Measurements from ENCODE around the gene ESPNL.

Gene ESPNL

DNA sequence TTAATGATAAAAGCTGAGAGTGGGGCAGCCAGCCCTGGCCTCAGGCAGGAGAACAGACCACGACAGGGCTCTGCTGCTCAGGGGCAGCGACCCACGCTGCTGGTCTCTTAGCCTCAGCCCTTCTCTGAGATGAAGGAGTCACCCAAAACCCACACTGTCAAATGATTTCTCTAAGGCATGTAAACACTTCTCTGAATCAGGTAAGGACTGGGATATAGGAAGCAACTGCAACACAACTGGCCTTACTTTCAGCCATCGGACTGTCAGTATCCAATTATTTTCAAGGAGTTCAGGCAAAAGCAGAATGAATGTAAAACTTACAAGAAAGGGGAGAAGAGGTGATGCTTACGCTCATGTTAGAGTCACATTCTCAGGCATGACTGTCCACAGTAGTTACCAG, 80.4 kb downstream of the ESPNL start:
- TF ChIP-seq, protein P1, sequence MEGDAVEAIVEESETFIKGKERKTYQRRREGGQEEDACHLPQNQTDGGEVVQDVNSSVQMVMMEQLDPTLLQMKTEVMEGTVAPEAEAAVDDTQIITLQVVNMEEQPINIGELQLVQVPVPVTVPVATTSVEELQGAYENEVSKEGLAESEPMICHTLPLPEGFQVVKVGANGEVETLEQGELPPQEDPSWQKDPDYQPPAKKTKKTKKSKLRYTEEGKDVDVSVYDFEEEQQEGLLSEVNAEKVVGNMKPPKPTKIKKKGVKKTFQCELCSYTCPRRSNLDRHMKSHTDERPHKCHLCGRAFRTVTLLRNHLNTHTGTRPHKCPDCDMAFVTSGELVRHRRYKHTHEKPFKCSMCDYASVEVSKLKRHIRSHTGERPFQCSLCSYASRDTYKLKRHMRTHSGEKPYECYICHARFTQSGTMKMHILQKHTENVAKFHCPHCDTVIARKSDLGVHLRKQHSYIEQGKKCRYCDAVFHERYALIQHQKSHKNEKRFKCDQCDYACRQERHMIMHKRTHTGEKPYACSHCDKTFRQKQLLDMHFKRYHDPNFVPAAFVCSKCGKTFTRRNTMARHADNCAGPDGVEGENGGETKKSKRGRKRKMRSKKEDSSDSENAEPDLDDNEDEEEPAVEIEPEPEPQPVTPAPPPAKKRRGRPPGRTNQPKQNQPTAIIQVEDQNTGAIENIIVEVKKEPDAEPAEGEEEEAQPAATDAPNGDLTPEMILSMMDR (IDR thresholded peaks at IDR 0.05; ENCODE audit: insufficient read depth, low read length, poor library complexity, severe bottlenecking) = no peak
- no peak for TF ChIP-seq EZH2phosphoT487 (conservative IDR thresholded peaks at IDR 0.05; ENCODE audit: low read length)
- Histone ChIP-seq H3K36me3 (ENCODE audit: low read length) (peaks cover 57% of the 10 kb centered on the region), H4K20me1 (ENCODE audit: low read depth, low read length) (no peaks in the 10 kb centered on the region), H3K27ac (ENCODE audit: low read depth, low read length) (no peak overlapping the region), H3K9me2 (replicated peaks; ENCODE audit: insufficient read depth, low read length) (no peaks in the 10 kb centered on the region), H3K27me3 (ENCODE audit: low read length) (no peaks in the 10 kb centered on the region), H3K9ac (ENCODE audit: low read length) (no peak overlapping the region), H3K9me3 (ENCODE audit: insufficient read depth, low read length) (no peaks in the 10 kb centered on the region), H3K4me3 (ENCODE audit: insufficient read depth, low read length, poor library complexity, severe bottlenecking) (no peak overlapping the region), H3K79me2 (ENCODE audit: insufficient read depth, low read length) (no peaks in the 10 kb centered on the region), H3F3A (ENCODE audit: insufficient read depth) (no peaks in the 10 kb centered on the region), H2AFZ (ENCODE audit: low read depth, low read length, severe bottlenecking) (no peak overlapping the region), H3K4me2 (ENCODE audit: low read depth, low read length, poor library complexity, severe bottlenecking) (no peak overlapping the region)

DNA sequence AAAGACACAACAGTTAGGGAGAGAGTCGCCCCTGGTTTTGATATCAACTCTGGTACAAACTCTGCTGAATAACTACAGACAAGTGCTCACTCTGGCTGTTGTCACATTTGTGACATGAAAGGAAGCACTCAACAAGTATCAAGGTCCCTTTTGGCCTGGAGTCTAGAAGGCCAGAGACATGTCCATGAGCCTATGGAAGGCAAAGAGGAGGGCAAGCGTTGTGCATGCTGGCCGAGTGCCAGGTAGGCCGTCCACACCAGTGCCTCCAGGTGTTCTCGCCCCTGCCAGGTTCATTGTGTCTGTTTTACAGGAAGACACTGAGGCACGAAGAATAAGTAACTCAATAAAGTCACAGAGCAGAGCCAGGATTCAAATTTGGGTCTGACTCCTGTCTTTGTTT, 82.2 kb downstream of the ESPNL start:
- Histone ChIP-seq H3F3A (ENCODE audit: insufficient read depth) (no peaks in the 10 kb centered on the region), H3K9me3 (ENCODE audit: insufficient read depth, low read length) (no peaks in the 10 kb centered on the region), H3K79me2 (ENCODE audit: insufficient read depth, low read length) (no peaks in the 10 kb centered on the region), H3K4me3 (ENCODE audit: insufficient read depth, low read length, poor library complexity, severe bottlenecking) (no peak overlapping the region), H3K4me2 (ENCODE audit: low read depth, low read length, poor library complexity, severe bottlenecking) (no peak overlapping the region), H2AFZ (ENCODE audit: low read depth, low read length, severe bottlenecking) (no peak overlapping the region), H3K9ac (ENCODE audit: low read length) (no peak overlapping the region), H3K27ac (ENCODE audit: low read depth, low read length) (no peak overlapping the region), H3K36me3 (ENCODE audit: low read length) (peaks cover 71% of the 10 kb centered on the region), H3K9me2 (replicated peaks; ENCODE audit: insufficient read depth, low read length) (no peaks in the 10 kb centered on the region), H3K27me3 (ENCODE audit: low read length) (no peaks in the 10 kb centered on the region), H4K20me1 (ENCODE audit: low read depth, low read length) (no peaks in the 10 kb centered on the region)
- TF ChIP-seq, protein P1 (IDR thresholded peaks at IDR 0.05; ENCODE audit: insufficient read depth, low read length, poor library complexity, severe bottlenecking) = no peak
- no peak for TF ChIP-seq EZH2phosphoT487 (conservative IDR thresholded peaks at IDR 0.05; ENCODE audit: low read length)

Data from SU-DHL-6 (cell line).